Measurements from ENCODE around the gene CYSLTR2.
"Not testable (repeated sequence)": the region's sequence is repeated elsewhere in the genome, so short reads cannot be mapped to it uniquely, and the experiment has no call there.

CYSLTR2 gene

GRCh38 chr13:48645845-48646244, 7.9 kb upstream of the CYSLTR2 start:
- DNase-seq (ENCODE audit: low spot score), result no peak

GRCh38 chr13:48646791-48647190, 6.9 kb upstream of the CYSLTR2 start:
- no peak for DNase-seq (ENCODE audit: low spot score)

GRCh38 chr13:48647625-48648024, 6.1 kb upstream of the CYSLTR2 start:
- DNase-seq (ENCODE audit: low spot score), result no peak

- DNase-seq (ENCODE audit: low spot score), result no peak
Measured at GRCh38 chr13:48648446-48648845, 5.3 kb upstream of the CYSLTR2 start.

GRCh38 chr13:48652851-48653471, 768 bp upstream of the CYSLTR2 start:
- DNase-seq (ENCODE audit: low spot score), result no peak

GRCh38 chr13:48654511-48654910, 782 bp downstream of the CYSLTR2 start:
- no peak for DNase-seq (ENCODE audit: low spot score)

GRCh38 chr13:48655291-48655690, 1.6 kb downstream of the CYSLTR2 start:
- DNase-seq (ENCODE audit: low spot score), result no peak

GRCh38 chr13:48656608-48657007, 2.9 kb downstream of the CYSLTR2 start:
- no peak for DNase-seq (ENCODE audit: low spot score)

GRCh38 chr13:48660361-48661076, 6.8 kb downstream of the CYSLTR2 start:
- no peak for DNase-seq (ENCODE audit: low spot score)

- DNase-seq (ENCODE audit: low spot score), result no peak
Measured at GRCh38 chr13:48661107-48661506, 7.4 kb downstream of the CYSLTR2 start.

- DNase-seq (ENCODE audit: low spot score), result no peak
Measured at GRCh38 chr13:48662226-48662625, 8.5 kb downstream of the CYSLTR2 start.

- no peak for DNase-seq (ENCODE audit: low spot score)
Measured at GRCh38 chr13:48667136-48667535, 13.4 kb downstream of the CYSLTR2 start.

GRCh38 chr13:48671421-48671820, 17.7 kb downstream of the CYSLTR2 start:
- not testable (repeated sequence) for DNase-seq (ENCODE audit: low spot score)

- no peak for DNase-seq (ENCODE audit: low spot score)
Measured at GRCh38 chr13:48675247-48675646, 21.5 kb downstream of the CYSLTR2 start.

GRCh38 chr13:48678316-48678715, 24.6 kb downstream of the CYSLTR2 start:
- DNase-seq (ENCODE audit: low spot score), result no peak

- DNase-seq (ENCODE audit: low spot score), result no peak
Measured at GRCh38 chr13:48679941-48680680, 26.4 kb downstream of the CYSLTR2 start.

GRCh38 chr13:48680756-48681392, 27.1 kb downstream of the CYSLTR2 start:
- DNase-seq (ENCODE audit: low spot score), result no peak

- no peak for DNase-seq (ENCODE audit: low spot score)
Measured at GRCh38 chr13:48681905-48682304, 28.2 kb downstream of the CYSLTR2 start.

GRCh38 chr13:48682436-48682835, 28.7 kb downstream of the CYSLTR2 start:
- no peak for DNase-seq (ENCODE audit: low spot score)

GRCh38 chr13:48686636-48687210, 33.0 kb downstream of the CYSLTR2 start:
- DNase-seq (ENCODE audit: low spot score), result no peak

- DNase-seq (ENCODE audit: low spot score), result no peak
Measured at GRCh38 chr13:48687249-48687648, 33.5 kb downstream of the CYSLTR2 start.

- DNase-seq (ENCODE audit: low spot score), result no peak
Measured at GRCh38 chr13:48693998-48694397, 40.3 kb downstream of the CYSLTR2 start.

All from AG08395 (cell line).